AG04449 (cell line): ENCODE results near the gene MVB12A.

Source experiments
- CTCF ChIA-PET: fragments of 350-600 bp; formaldehyde crosslinking; extraction: SDS; loops from one replicate; lab custom pipeline; 2021; ENCODE audit warnings: antibody characterized with exemption; lab: Yijun Ruan, JAX
- POLR2A ChIA-PET: fragments of 400-600, 350-600 bp; formaldehyde crosslinking; extraction: SDS; loops from one replicate; lab custom pipeline; 2020; ENCODE audit warnings: antibody characterized with exemption, inconsistent platforms; lab: Yijun Ruan, JAX
- DNase-seq: peaks from one replicate; pipeline ENCODE4 v3.0.0-alpha.2; 2010; ENCODE audit warnings: low read depth, low spot score
- H3K4me3 ChIP-seq: 2 replicates; pipeline ENCODE4 v1.5.1; 2011; ENCODE audit warnings: low read depth, mild to moderate bottlenecking, control low read depth, low read length
- CTCF ChIP-seq: IDR thresholded peaks from one replicate; pipeline ENCODE4 v1.5.1; 2011; ENCODE audit warnings: mild to moderate bottlenecking, moderate library complexity, low read length, control low read depth, inconsistent platforms; ENCODE audit not compliant: insufficient read depth; ENCODE audit errors: missing control alignments

MVB12A gene

DNA sequence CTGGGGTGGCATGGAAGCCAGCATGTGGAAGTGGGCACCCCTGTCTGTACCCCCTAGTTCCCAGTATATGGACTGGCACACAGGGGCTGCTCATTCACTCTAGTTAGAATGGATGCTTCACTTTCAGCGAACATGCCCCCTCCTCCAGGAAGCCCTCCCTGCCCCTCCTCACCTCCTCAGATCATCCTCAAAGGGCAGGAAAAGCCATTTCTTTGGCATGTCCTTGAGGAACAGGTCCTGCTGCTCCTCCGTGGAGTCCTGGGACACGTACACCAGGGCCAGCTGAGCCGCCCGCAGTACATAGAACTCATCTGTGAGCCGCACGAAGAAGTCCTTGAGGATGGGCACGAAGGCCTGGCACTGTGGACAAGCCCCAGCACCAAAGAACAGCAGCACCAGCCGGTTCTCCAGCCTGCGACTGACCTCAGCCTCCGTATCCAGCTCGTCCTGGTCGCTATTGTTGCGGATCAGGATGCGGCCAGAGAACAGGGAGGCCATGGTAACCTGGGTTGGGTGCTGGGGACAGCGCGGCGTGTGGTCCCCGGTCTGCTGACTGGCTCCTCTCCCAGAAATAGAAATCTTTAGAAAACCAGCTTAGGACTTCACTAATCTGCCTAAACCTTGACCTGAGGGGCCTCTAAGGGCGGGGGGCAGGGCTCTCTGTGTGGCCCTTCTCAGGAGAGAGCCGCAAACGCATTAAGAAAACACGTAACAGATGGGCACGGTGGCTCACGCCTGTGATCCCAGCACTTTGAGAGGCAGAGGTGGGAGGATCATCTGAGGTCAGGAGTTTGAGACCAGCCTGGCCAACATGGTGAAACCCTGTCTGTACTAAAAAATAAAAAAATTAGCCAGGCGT lies 40.8 kb downstream of the MVB12A start, which contains the start of gene NXNL1:
Gene NXNL1 (minus strand): TSS at position 555 of the 859 bp plus-strand sequence. CDS start 57 bp downstream, at position 498.
- no peak within 1 kb of the TSS for H3K4me3 ChIP-seq
- DNase-seq: no peak
- ChIA-PET POLR2A (no interaction called here), CTCF (interaction anchor here (1.0 to 1.6 kb wide), 4 partner anchors 10 to 114 kb away, joined by 3 to 6 read pairs (median 4); partner anchors contain the start of gene CCDC194)
- TF ChIP-seq CTCF: no peak

GRCh38 chr19:17466487-17466850 lies 46.6 kb downstream of the MVB12A start:
- TF ChIP-seq CTCF: no peak
- H3K4me3 ChIP-seq: no peak overlapping the region
- POLR2A ChIA-PET: no interaction called here
- CTCF ChIA-PET: interaction anchor here (0.7 to 4.1 kb wide), 25 partner anchors 9 to 174 kb away, joined by 3 to 28 read pairs (median 5); partner anchors contain the start of genes ABHD8 and CCDC194
- no peak for DNase-seq

DNA sequence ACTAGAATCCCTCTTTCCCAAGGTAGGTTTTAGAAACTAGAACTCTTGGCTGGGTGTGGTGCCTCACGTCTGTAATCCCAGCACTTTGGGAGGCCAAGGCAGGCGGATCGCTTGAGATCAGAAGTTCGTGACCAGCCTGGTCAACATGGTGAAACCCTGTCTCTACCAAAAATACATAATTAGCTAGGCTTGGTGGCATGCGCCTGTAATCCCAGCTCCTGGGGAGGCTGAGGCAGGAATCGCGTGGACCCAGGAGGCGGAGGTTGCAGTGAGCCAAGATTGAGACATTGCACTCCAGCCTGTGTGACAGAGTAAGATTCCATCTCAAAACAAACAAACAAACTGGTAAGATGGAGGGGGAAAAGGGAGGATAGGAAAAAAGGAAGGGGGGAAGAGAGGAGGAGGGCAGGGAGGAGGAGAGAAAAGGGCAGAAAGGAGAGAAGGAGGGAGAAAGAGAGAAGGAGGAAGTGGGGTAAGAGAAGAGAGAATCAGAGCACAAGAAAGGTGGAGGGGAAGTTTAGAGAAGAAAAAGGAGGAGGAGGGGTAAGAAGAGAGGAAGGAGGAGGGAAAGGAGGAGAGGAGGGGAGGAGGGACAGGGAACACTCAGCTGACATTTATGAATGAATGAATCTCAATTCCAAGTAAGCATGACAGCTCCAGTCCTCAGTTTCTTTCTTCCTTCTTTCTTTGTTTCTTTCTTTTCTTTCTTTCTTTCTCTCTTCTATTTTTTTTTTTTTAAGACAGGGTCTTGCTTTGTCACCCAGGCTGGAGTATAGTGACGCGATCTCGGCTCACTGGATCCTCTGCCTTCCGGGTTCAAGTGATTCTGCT lies 47.8 kb downstream of the MVB12A start:
- H3K4me3 ChIP-seq: no peak overlapping the region
- ChIA-PET CTCF (interaction anchor here (1.2 to 4.1 kb wide), 9 partner anchors 9 to 136 kb away, joined by 3 to 15 read pairs (median 4); partner anchors contain the start of gene TMEM221), POLR2A (interaction anchor here (0.6 kb wide), 1 partner anchor 37 kb away, joined by 3 read pairs; no protein-coding TSS in a partner anchor)
- DNase-seq: no peak
- no peak for TF ChIP-seq CTCF

DNA sequence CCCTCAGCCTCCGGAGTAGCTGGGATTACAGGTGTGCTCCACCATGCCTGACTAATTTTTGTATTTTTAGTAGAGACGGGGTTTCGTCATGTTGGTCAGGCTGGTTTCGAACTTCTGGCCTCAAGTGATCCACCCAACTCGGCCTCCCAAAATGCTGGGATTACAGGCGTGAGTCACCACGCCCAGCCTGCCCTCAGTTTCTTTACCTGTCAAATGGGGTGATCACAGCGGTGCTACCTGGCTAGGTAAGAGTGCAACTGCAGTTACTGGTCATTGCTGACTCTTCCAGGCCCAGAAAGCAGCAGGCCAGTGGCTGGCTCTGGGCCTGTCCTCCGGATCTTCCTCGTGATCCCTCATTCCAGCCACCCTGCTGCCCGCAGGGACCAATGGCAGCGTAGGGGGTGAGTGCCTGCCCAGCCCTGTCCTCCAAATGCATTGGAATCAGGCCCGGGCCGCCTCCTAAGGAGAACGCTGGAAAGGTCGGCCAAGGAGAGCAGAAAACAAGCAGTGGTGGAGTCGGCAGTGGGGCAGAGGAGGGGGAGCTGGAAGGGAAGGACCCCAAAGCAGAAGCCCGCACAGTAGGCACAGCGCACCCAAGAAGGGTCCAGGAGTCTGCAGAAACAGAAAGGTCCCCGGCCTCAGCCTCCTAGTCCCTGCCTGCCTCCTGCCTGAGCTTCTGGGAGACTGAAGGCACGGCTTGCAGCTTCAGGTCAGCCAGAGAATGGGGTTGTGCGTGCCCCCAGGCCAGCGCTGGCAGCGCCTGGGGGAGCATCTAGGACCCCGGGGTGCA lies 48.6 kb downstream of the MVB12A start:
- no peak for TF ChIP-seq CTCF
- H3K4me3 ChIP-seq: peak overlapping the region; percentile 75
- no peak for DNase-seq
- ChIA-PET POLR2A (interaction anchor here (0.5 kb wide), 1 partner anchor 131 kb away, joined by 4 read pairs; no protein-coding TSS in a partner anchor), CTCF (interaction anchor here (1.0 to 4.1 kb wide), 7 partner anchors 10 to 126 kb away, joined by 3 to 15 read pairs (median 5); partner anchors contain the start of gene PGLS)

DNA sequence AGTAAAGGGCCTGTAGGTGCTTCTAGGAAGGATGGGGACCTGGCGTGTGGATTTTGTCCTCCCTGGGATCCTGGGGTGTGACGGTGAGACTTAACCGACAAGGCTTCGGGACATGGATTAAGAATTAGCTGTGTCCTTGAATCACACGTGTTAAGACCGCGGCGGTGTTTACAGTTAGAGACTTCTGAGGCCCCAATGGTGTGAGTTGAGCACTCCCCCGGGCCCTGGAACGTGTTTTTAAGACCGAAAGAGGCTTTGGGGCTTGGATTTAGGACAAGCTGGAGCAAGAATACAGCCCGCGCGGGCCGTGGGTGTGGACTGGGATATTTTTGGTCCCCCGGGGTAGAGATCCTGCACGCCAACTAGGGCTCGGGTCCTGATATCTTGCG lies 49.2 kb downstream of the MVB12A start:
- TF ChIP-seq CTCF: no peak
- ChIA-PET CTCF (interaction anchor here (1.0 to 2.4 kb wide), 4 partner anchors 15 to 126 kb away, joined by 3 to 6 read pairs (median 4); partner anchors contain the start of gene PGLS), POLR2A (interaction anchor here (0.5 kb wide), 1 partner anchor 131 kb away, joined by 4 read pairs; no protein-coding TSS in a partner anchor)
- no peak for DNase-seq
- peak overlapping the region; percentile 75 for H3K4me3 ChIP-seq
